SK-N-SH treated with all-trans-retinoic acid at 6 μM for 48 hours (cell line): ENCODE measurements around the gene GUK1.

Experiments
- ATAC-seq: fragments of 200-7000 bp; cut with Tn5 transposase; 3 replicates; pipeline ENCODE4 v1.9.1; 2020; ENCODE audit warnings: mild to moderate bottlenecking, moderate library complexity
- BACH2 ChIP-seq: fragments of 250-450 bp; sonication (Bioruptor Pico); IDR thresholded peaks from 2 replicates; pipeline ENCODE4 v1.9.0; 2021; ENCODE audit warnings: mild to moderate bottlenecking, borderline replicate concordance
- CSDC2 ChIP-seq: fragments of 250-450 bp; sonication (Bioruptor Pico); IDR thresholded peaks from 2 replicates; pipeline ENCODE4 v1.5.0; 2020; ENCODE audit warnings: mild to moderate bottlenecking, moderate library complexity
- ESRRG ChIP-seq: fragments of 250-450 bp; sonication (Bioruptor Pico); IDR thresholded peaks from 2 replicates; pipeline ENCODE4 v1.6.1; 2021; ENCODE audit warnings: mild to moderate bottlenecking
- GLIS3 ChIP-seq: fragments of 250-450 bp; sonication (Bioruptor Pico); IDR thresholded peaks from 2 replicates; pipeline ENCODE4 v1.5.0; 2020; ENCODE audit warnings: mild to moderate bottlenecking, moderate library complexity
- ISL1 ChIP-seq: fragments of 250-450 bp; sonication (Bioruptor Pico); IDR thresholded peaks from 2 replicates; pipeline ENCODE4 v2.1.2; 2022; ENCODE audit warnings: mild to moderate bottlenecking, moderate library complexity
- OSR1 ChIP-seq: fragments of 250-450 bp; sonication (Bioruptor Pico); IDR thresholded peaks from 2 replicates; pipeline ENCODE4 v1.8.0; 2022; ENCODE audit warnings: moderate library complexity, mild to moderate bottlenecking, inconsistent platforms
- PPARA ChIP-seq: fragments of 250-450 bp; sonication (Bioruptor Pico); IDR thresholded peaks from 2 replicates; pipeline ENCODE4 v1.5.0; 2020; ENCODE audit warnings: mild to moderate bottlenecking, borderline replicate concordance
- RARB ChIP-seq: fragments of 250-450 bp; sonication (Bioruptor Pico); IDR thresholded peaks from 2 replicates; pipeline ENCODE4 v1.8.0; 2021; ENCODE audit warnings: mild to moderate bottlenecking, moderate library complexity
- SNAI2 ChIP-seq: fragments of 250-450 bp; sonication (Bioruptor Pico); IDR thresholded peaks from 2 replicates; pipeline ENCODE4 v1.5.0; 2020; ENCODE audit warnings: mild to moderate bottlenecking, moderate library complexity
- TCF4 ChIP-seq: fragments of 250-450 bp; sonication (Bioruptor Pico); IDR thresholded peaks from 2 replicates; pipeline ENCODE4 v1.8.0; 2021; ENCODE audit warnings: mild to moderate bottlenecking, moderate library complexity, borderline replicate concordance
- TOX ChIP-seq: fragments of 250-450 bp; sonication (Bioruptor Pico); IDR thresholded peaks from 2 replicates; pipeline ENCODE4 v1.8.0; 2021; ENCODE audit warnings: mild to moderate bottlenecking, moderate library complexity, borderline replicate concordance
- ZC3H10 ChIP-seq: fragments of 250-450 bp; sonication (Bioruptor Pico); IDR thresholded peaks from 2 replicates; pipeline ENCODE4 v1.5.1; 2021; ENCODE audit warnings: mild to moderate bottlenecking, moderate library complexity
- ZFP3 ChIP-seq: fragments of 250-450 bp; sonication (Bioruptor Pico); IDR thresholded peaks from 2 replicates; pipeline ENCODE4 v1.5.0; 2020; ENCODE audit warnings: mild to moderate bottlenecking, moderate library complexity
- ZFP30 ChIP-seq: fragments of 450-650 bp; formaldehyde crosslinking; IDR thresholded peaks from 2 replicates; pipeline ENCODE4 v1.5.0; 2022; ENCODE audit warnings: mild to moderate bottlenecking, moderate library complexity
- ZNF565 ChIP-seq: fragments of 450-650 bp; formaldehyde crosslinking; conservative IDR thresholded peaks from 2 replicates; pipeline ENCODE4 v1.5.0; 2020; ENCODE audit warnings: low read depth, mild to moderate bottlenecking, moderate library complexity
- ZNF70 ChIP-seq: fragments of 450-650 bp; formaldehyde crosslinking; IDR thresholded peaks from 2 replicates; pipeline ENCODE4 v1.5.0; 2020; ENCODE audit warnings: mild to moderate bottlenecking, moderate library complexity
- ZNF8 ChIP-seq: fragments of 450-650 bp; formaldehyde crosslinking; IDR thresholded peaks from 2 replicates; pipeline ENCODE4 v1.5.0; 2020; ENCODE audit warnings: mild to moderate bottlenecking, moderate library complexity
- TF ChIP-seq, protein P1 (sequence below): fragments of 250-450 bp; sonication (Bioruptor Pico); IDR thresholded peaks from 2 replicates; pipeline ENCODE4 v1.5.0; 2020; ENCODE audit warnings: mild to moderate bottlenecking, moderate library complexity
- TF ChIP-seq, protein P2 (sequence below): fragments of 250-450 bp; sonication (Bioruptor Pico); IDR thresholded peaks from 2 replicates; pipeline ENCODE4 v1.8.0; 2021; ENCODE audit warnings: low read depth, mild to moderate bottlenecking, moderate library complexity, borderline replicate concordance
- TF ChIP-seq, protein P3 (sequence below): fragments of 250-450 bp; sonication (Bioruptor Pico); IDR thresholded peaks from 2 replicates; pipeline ENCODE4 v1.8.0; 2020; ENCODE audit warnings: mild to moderate bottlenecking, moderate library complexity, borderline replicate concordance
- TF ChIP-seq, protein P4 (sequence below): fragments of 250-450 bp; sonication (Bioruptor Pico); IDR thresholded peaks from 2 replicates; pipeline ENCODE4 v1.5.1; 2021; ENCODE audit warnings: mild to moderate bottlenecking, moderate library complexity
- TF ChIP-seq, protein P5 (sequence below): fragments of 250-450 bp; sonication (Bioruptor Pico); IDR thresholded peaks from 2 replicates; pipeline ENCODE4 v1.5.1; 2020; ENCODE audit warnings: low read depth, mild to moderate bottlenecking, moderate library complexity

GUK1 gene

DNA sequence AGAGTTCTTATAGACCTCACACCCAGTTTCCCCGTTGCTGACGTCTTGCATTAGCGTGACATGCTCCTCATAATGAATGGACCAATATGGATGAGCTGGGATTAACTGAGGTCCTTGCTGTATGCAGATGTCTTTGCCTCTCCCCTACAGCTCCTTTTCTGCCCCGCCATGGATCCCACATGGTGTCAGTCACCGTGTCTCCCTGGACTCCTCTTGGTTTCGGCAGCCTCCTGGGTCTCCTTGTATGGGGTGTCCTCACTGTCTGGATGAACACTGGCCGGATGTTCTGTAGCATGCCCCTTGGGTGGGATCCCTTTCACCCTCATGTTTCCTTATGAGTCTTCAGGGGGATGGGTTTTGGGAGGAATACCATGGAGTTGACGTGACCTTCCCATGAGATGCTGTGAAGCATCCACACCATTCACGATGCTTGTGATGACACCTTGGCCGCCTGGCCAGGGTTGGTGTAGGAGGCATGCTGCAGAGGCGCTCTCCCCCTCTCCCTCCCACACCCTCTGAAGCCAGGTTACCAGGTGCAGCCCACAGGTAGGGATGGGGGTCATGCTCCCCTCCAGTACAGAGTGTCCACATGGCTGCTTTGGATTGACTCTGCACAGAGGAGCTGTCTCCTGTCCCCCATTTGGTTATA, 14.1 kb downstream of the GUK1 start:
- ATAC-seq, result no peak
- TF ChIP-seq ISL1 (no peak), OSR1 (no peak), BACH2 (CRISPR knock-in tag) (no peak), TOX (CRISPR knock-in tag) (no peak), SNAI2 (CRISPR knock-in tag) (no peak), ZNF565 (no peak), ZFP30 (CRISPR knock-in tag) (no peak), ZC3H10 (CRISPR knock-in tag) (no peak)
- TF ChIP-seq, protein P1, sequence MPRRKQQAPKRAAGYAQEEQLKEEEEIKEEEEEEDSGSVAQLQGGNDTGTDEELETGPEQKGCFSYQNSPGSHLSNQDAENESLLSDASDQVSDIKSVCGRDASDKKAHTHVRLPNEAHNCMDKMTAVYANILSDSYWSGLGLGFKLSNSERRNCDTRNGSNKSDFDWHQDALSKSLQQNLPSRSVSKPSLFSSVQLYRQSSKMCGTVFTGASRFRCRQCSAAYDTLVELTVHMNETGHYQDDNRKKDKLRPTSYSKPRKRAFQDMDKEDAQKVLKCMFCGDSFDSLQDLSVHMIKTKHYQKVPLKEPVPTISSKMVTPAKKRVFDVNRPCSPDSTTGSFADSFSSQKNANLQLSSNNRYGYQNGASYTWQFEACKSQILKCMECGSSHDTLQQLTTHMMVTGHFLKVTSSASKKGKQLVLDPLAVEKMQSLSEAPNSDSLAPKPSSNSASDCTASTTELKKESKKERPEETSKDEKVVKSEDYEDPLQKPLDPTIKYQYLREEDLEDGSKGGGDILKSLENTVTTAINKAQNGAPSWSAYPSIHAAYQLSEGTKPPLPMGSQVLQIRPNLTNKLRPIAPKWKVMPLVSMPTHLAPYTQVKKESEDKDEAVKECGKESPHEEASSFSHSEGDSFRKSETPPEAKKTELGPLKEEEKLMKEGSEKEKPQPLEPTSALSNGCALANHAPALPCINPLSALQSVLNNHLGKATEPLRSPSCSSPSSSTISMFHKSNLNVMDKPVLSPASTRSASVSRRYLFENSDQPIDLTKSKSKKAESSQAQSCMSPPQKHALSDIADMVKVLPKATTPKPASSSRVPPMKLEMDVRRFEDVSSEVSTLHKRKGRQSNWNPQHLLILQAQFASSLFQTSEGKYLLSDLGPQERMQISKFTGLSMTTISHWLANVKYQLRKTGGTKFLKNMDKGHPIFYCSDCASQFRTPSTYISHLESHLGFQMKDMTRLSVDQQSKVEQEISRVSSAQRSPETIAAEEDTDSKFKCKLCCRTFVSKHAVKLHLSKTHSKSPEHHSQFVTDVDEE, result no peak
- TF ChIP-seq, protein P2, sequence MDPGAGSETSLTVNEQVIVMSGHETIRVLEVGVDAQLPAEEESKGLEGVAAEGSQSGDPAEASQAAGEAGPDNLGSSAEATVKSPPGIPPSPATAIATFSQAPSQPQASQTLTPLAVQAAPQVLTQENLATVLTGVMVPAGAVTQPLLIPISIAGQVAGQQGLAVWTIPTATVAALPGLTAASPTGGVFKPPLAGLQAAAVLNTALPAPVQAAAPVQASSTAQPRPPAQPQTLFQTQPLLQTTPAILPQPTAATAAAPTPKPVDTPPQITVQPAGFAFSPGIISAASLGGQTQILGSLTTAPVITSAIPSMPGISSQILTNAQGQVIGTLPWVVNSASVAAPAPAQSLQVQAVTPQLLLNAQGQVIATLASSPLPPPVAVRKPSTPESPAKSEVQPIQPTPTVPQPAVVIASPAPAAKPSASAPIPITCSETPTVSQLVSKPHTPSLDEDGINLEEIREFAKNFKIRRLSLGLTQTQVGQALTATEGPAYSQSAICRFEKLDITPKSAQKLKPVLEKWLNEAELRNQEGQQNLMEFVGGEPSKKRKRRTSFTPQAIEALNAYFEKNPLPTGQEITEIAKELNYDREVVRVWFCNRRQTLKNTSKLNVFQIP (CRISPR knock-in tag), result no peak
- TF ChIP-seq, protein P3, sequence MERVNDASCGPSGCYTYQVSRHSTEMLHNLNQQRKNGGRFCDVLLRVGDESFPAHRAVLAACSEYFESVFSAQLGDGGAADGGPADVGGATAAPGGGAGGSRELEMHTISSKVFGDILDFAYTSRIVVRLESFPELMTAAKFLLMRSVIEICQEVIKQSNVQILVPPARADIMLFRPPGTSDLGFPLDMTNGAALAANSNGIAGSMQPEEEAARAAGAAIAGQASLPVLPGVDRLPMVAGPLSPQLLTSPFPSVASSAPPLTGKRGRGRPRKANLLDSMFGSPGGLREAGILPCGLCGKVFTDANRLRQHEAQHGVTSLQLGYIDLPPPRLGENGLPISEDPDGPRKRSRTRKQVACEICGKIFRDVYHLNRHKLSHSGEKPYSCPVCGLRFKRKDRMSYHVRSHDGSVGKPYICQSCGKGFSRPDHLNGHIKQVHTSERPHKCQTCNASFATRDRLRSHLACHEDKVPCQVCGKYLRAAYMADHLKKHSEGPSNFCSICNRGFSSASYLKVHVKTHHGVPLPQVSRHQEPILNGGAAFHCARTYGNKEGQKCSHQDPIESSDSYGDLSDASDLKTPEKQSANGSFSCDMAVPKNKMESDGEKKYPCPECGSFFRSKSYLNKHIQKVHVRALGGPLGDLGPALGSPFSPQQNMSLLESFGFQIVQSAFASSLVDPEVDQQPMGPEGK (CRISPR knock-in tag), result no peak

DNA sequence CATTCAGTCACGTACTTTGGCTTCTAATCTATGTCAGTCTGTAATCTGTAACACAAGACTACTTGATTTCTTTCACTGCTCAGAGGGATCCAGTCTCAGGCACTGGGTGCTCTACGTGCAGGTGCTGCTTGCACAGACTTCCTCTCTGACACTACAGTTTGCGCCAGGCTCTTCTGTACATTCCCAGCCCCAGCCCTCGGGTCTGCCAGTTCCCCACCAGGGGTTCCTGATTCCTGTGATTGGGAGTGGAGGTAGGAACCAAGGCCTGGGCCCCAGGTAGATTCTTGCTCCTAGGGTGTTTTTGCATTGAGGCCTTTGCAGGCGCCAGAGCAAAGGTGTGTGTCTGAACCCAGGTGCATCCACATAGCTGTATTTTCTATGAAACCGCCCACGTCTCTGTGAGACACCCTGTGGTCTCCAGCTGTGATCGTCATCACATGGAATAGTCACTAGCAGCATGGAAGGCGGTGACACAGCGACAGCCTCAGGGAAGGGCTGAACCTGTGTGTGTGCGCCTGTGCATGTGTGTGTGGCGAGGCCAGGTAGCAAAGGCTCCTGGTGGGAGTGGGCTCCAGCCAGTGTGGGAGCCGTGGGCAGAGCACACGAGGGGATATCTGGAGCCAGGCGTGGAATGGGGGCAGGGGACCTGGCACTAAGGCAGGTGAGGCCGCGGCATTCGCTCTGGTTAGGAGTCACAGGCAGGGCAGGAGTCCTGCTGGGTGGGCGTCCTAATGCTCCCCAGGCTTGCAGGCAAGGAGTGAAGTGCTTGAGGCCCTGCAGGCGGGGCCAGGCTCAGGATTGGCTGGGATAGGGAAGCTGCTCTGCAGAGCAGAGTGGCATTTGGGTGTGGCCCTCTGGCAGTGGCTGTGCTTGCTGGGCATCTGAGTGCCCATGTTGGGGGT, 14.8 kb downstream of the GUK1 start:
- ATAC-seq, result no peak
- TF ChIP-seq OSR1 (no peak), TOX (CRISPR knock-in tag) (no peak), ZFP30 (CRISPR knock-in tag) (no peak), TCF4 (CRISPR knock-in tag) (no peak), SNAI2 (CRISPR knock-in tag) (no peak), ZFP3 (CRISPR knock-in tag) (no peak), ZNF8 (CRISPR knock-in tag) (no peak), ESRRG (CRISPR knock-in tag) (no peak), ISL1 (no peak), ZNF565 (no peak), GLIS3 (CRISPR knock-in tag) (no peak), CSDC2 (CRISPR knock-in tag) (no peak), RARB (CRISPR knock-in tag) (no peak), PPARA (CRISPR knock-in tag) (no peak), ZC3H10 (CRISPR knock-in tag) (no peak), ZNF70 (CRISPR knock-in tag) (no peak)
- TF ChIP-seq, protein P1, result no peak
- TF ChIP-seq, protein P4, sequence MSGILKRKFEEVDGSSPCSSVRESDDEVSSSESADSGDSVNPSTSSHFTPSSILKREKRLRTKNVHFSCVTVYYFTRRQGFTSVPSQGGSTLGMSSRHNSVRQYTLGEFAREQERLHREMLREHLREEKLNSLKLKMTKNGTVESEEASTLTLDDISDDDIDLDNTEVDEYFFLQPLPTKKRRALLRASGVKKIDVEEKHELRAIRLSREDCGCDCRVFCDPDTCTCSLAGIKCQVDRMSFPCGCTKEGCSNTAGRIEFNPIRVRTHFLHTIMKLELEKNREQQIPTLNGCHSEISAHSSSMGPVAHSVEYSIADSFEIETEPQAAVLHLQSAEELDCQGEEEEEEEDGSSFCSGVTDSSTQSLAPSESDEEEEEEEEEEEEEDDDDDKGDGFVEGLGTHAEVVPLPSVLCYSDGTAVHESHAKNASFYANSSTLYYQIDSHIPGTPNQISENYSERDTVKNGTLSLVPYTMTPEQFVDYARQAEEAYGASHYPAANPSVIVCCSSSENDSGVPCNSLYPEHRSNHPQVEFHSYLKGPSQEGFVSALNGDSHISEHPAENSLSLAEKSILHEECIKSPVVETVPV (CRISPR knock-in tag), result no peak
- TF ChIP-seq, protein P3 (CRISPR knock-in tag), result no peak
- TF ChIP-seq, protein P5, sequence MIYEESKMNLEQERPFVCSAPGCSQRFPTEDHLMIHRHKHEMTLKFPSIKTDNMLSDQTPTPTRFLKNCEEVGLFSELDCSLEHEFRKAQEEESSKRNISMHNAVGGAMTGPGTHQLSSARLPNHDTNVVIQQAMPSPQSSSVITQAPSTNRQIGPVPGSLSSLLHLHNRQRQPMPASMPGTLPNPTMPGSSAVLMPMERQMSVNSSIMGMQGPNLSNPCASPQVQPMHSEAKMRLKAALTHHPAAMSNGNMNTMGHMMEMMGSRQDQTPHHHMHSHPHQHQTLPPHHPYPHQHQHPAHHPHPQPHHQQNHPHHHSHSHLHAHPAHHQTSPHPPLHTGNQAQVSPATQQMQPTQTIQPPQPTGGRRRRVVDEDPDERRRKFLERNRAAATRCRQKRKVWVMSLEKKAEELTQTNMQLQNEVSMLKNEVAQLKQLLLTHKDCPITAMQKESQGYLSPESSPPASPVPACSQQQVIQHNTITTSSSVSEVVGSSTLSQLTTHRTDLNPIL, result no peak
- TF ChIP-seq, all 23 proteins: peak for 0
